ENCODE results near the gene AMPD3.

GRCh38 chr11:10441091-10441490 is 14.0 kb upstream of the AMPD3 start:
- TF ChIP-seq POLR2A (IDR thresholded peaks at IDR 0.05): no peak
- TF ChIP-seq, protein P1, sequence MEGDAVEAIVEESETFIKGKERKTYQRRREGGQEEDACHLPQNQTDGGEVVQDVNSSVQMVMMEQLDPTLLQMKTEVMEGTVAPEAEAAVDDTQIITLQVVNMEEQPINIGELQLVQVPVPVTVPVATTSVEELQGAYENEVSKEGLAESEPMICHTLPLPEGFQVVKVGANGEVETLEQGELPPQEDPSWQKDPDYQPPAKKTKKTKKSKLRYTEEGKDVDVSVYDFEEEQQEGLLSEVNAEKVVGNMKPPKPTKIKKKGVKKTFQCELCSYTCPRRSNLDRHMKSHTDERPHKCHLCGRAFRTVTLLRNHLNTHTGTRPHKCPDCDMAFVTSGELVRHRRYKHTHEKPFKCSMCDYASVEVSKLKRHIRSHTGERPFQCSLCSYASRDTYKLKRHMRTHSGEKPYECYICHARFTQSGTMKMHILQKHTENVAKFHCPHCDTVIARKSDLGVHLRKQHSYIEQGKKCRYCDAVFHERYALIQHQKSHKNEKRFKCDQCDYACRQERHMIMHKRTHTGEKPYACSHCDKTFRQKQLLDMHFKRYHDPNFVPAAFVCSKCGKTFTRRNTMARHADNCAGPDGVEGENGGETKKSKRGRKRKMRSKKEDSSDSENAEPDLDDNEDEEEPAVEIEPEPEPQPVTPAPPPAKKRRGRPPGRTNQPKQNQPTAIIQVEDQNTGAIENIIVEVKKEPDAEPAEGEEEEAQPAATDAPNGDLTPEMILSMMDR (IDR thresholded peaks at IDR 0.05 in 4 of 5, conservative IDR thresholded peaks at IDR 0.05 in 1 of 5): no peak
